Measurements from ENCODE around the gene ANXA10.

GRCh38 chr4:168098248-168098717 is 5.9 kb downstream of the ANXA10 start:
- no peak for TF ChIP-seq EZH2phosphoT487 (IDR thresholded peaks at IDR 0.05; ENCODE audit: low read depth)
- TF ChIP-seq, protein P1, sequence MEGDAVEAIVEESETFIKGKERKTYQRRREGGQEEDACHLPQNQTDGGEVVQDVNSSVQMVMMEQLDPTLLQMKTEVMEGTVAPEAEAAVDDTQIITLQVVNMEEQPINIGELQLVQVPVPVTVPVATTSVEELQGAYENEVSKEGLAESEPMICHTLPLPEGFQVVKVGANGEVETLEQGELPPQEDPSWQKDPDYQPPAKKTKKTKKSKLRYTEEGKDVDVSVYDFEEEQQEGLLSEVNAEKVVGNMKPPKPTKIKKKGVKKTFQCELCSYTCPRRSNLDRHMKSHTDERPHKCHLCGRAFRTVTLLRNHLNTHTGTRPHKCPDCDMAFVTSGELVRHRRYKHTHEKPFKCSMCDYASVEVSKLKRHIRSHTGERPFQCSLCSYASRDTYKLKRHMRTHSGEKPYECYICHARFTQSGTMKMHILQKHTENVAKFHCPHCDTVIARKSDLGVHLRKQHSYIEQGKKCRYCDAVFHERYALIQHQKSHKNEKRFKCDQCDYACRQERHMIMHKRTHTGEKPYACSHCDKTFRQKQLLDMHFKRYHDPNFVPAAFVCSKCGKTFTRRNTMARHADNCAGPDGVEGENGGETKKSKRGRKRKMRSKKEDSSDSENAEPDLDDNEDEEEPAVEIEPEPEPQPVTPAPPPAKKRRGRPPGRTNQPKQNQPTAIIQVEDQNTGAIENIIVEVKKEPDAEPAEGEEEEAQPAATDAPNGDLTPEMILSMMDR (IDR thresholded peaks at IDR 0.05; ENCODE audit: low read depth, low read length), result no peak
